SK-N-MC (cell line): ENCODE data around the gene ARHGEF26.

Experiments used
- EZH2 ChIP-seq: fragments of 200-600 bp; sonication (generic); IDR thresholded peaks from one replicate; pipeline ENCODE4 v1.6.1; 2017; ENCODE audit warnings: antibody characterized with exemption
- POLR2AphosphoS5 ChIP-seq: IDR thresholded peaks from 2 replicates; pipeline ENCODE4 v1.6.1; 2012; ENCODE audit warnings: mild to moderate bottlenecking, low read depth, low read length, borderline replicate concordance

DNA sequence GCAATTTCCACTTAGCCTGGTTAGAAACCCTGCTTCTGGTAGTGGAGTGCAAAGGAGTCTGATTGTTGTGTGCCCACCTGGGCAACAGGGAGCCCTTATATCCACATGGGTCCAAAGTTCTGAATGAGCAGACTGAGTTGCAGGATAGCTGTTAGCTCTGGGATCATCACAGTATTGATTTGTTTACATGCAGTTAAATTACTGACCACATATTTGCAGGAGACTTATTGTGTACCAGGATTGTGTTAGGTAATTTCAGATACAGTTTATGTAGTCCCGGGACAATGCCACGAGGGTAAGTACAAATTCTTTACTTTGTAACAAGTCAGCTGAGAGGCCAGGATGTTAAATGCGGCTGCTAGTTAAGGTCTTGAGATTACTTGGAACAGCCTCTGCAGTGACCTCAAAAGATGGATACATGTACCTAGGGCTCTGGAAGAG is 18.8 kb downstream of the ARHGEF26 start:
- TF ChIP-seq EZH2 (no peak), POLR2AphosphoS5 (no peak)
